Activated naive CD8-positive, alpha-beta T cell treated with anti-CD3 and anti-CD28 coated beads, Interleukin-2, amount 10 ng/mL, durations not matched to agents 7 days and 5 days (primary cell): ENCODE data around the gene RRP7A. TPM values are rescaled to one million over a fixed set of nuclear protein-coding genes. Genes with fewer than 3 reads are reported as not detected.
"Not testable (repeated sequence)": the region's sequence is repeated elsewhere in the genome, so short reads cannot be mapped to it uniquely, and the experiment has no call there.

ENCODE experiments used
- ATAC-seq: fragments of 150-1000 bp; cut with Tn5 transposase; one replicate; pipeline ENCODE4 v1.10.0; 2021; ENCODE audit warnings: low read depth, moderate library complexity
- POLR2A ChIA-PET: fragments of 350-600 bp; sonication (Branson Sonifier 250); formaldehyde crosslinking; loops from one replicate; lab custom pipeline; 2021; ENCODE audit warnings: antibody characterized with exemption; lab: Charles Lee
- DNase-seq: peaks from one replicate; pipeline ENCODE4 v3.0.0; 2021
- H3K27ac Mint-ChIP-seq: one replicate; pipeline ENCODE4 v1.8.0; 2022; ENCODE audit warnings: mild to moderate bottlenecking, mixed read lengths
- H3K27me3 Mint-ChIP-seq: one replicate; pipeline ENCODE4 v1.8.0; 2022; ENCODE audit warnings: mild to moderate bottlenecking, moderate library complexity, mixed read lengths
- H3K36me3 Mint-ChIP-seq: one replicate; pipeline ENCODE4 v1.8.0; 2021; ENCODE audit warnings: mild to moderate bottlenecking, mixed read lengths
- H3K4me1 Mint-ChIP-seq: one replicate; pipeline ENCODE4 v1.8.0; 2021; ENCODE audit warnings: mixed read lengths
- H3K4me3 Mint-ChIP-seq: one replicate; pipeline ENCODE4 v1.8.0; 2022; ENCODE audit warnings: mild to moderate bottlenecking, moderate library complexity, mixed read lengths
- H3K9me3 Mint-ChIP-seq: one replicate; pipeline ENCODE4 v1.8.0; 2021; ENCODE audit warnings: mixed read lengths
- total RNA-seq, 2 experiments: library from RNA; stranded (reverse); gene quantifications; one replicate each; pipeline ENCODE4 v1.2.3, GENCODE V29; 2021

RRP7A gene
- total RNA-seq, 2 experiments from 2014 or later = 69.9 to 72.1 TPM

DNA sequence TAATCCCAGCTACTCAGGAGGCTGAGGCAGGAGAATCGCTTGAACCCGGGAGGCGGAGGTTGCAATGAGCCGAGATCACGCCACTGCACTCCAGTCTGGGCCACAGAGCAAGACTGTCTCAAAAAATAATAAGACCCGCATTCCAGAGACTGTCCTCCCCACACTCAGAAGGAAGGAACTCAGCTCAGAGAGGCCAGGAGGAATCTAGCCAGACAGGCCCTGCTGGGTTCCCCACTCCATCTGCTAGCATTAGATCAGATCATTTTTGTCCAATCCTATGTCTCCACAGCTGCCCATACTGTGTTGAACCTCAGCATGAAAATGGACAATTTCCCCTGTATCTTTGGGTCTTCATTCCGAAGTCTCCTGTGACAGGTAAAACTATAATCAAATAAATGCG is 9.8 kb upstream of the RRP7A start:
- H3K27ac Mint-ChIP-seq, H3K9me3 Mint-ChIP-seq, DNase-seq, H3K4me3 Mint-ChIP-seq, ATAC-seq, POLR2A ChIA-PET, H3K27me3 Mint-ChIP-seq, H3K36me3 Mint-ChIP-seq: not testable (repeated sequence)
- H3K4me1 Mint-ChIP-seq = peaks cover 13% of the 10 kb centered on the region

GRCh38 chr22:42528591-42529307 is 9.2 kb upstream of the RRP7A start:
- peaks cover 9% of the 10 kb centered on the region for H3K4me1 Mint-ChIP-seq
- no peak for ATAC-seq
- no peaks in the 10 kb centered on the region for H3K36me3 Mint-ChIP-seq
- DNase-seq = no peak
- peaks cover 2% of the 10 kb centered on the region for H3K27me3 Mint-ChIP-seq
- POLR2A ChIA-PET = no interaction called here
- H3K9me3 Mint-ChIP-seq = no peaks in the 10 kb centered on the region
- no peak overlapping the region for H3K4me3 Mint-ChIP-seq
- H3K27ac Mint-ChIP-seq = no peak overlapping the region

- Mint-ChIP-seq H3K4me3 (no peak overlapping the region), H3K4me1 (peaks cover 9% of the 10 kb centered on the region), H3K36me3 (no peaks in the 10 kb centered on the region), H3K27me3 (no peaks in the 10 kb centered on the region), H3K27ac (no peak overlapping the region), H3K9me3 (no peaks in the 10 kb centered on the region)
- ATAC-seq (no peak), DNase-seq (no peak)
- POLR2A ChIA-PET = no interaction called here
Observed at GRCh38 chr22:42522546-42522945, 3.0 kb upstream of the RRP7A start.

- Mint-ChIP-seq H3K9me3 (no peaks in the 10 kb centered on the region), H3K27ac (no peak overlapping the region), H3K36me3 (peaks cover 3% of the 10 kb centered on the region), H3K4me1 (peaks cover 9% of the 10 kb centered on the region), H3K27me3 (no peaks in the 10 kb centered on the region), H3K4me3 (no peak overlapping the region)
- DNase-seq (no peak), ATAC-seq (no peak)
- POLR2A ChIA-PET = no interaction called here
Observed at GRCh38 chr22:42521228-42521546, 1.6 kb upstream of the RRP7A start.

DNA sequence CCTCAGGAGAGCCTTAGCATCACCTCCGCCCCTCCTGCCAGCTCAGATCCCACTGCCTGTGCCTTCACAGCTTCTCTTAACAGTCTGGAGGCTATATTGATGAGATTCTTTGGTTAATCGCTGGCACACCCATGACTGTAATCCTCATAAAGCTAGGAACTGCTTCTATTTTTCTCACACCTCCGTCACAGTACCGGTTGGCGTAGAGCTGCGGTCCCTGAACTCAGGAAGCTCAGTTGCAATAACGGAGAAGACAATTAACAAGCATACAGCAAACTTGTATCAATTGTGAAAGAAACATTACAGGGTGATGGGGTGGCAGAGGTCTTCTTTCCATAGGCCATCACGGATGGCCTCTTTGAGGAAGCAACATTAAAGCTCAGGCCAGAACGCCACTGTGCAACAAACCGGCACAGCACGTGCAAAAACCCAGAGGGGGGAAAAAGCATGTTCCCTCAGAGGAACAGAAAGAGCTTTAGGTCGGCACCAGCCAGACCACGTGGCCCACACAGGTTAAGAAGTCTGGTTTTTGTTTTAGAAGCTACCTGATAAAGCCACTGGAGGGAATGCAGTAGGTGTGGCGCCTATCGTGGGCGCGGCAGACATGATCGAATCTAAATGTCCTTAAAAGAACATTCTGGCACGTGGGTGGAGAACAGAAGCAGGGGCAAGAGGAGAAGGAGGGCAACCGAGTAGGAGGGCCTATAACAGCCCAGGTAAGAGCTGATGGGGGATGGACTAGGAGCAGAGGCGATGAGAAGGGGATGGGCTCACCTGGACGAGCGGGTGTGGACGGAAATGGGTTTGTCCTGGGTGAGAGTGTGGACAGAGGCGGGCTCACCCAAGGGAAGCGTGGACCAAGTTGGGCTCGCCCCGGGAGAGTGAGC is 715 bp downstream of the RRP7A start:
- POLR2A ChIA-PET, H3K9me3 Mint-ChIP-seq, H3K36me3 Mint-ChIP-seq, H3K4me1 Mint-ChIP-seq, H3K27me3 Mint-ChIP-seq, DNase-seq: not testable (repeated sequence)
- peak; percentile 13 for ATAC-seq
- H3K4me3 Mint-ChIP-seq = peak overlapping the region; percentile 98
- H3K27ac Mint-ChIP-seq = peak overlapping the region; percentile 97

DNA sequence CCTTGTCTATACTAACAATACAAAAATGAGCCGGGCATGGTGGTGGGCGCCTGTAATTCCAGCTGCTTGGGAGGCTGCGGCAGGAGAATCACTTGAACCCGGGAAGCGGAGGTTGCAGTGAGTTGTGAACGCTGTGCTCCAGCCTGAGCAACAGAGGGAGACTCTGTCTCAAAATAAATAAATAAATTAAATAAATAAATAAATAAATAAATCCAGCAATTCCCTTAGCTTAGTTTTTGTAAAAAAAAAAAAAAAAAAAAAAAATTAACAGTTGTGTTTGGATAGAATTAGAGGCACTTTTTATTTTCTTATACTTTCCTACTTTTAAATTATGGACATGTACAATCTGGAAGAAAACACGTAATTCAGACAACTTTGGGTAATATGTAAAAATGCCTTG is 2.5 kb downstream of the RRP7A start:
- POLR2A ChIA-PET = interaction anchor here (0.9 kb wide), 1 partner anchor 97 kb away, joined by 4 read pairs; no protein-coding TSS in a partner anchor

DNA sequence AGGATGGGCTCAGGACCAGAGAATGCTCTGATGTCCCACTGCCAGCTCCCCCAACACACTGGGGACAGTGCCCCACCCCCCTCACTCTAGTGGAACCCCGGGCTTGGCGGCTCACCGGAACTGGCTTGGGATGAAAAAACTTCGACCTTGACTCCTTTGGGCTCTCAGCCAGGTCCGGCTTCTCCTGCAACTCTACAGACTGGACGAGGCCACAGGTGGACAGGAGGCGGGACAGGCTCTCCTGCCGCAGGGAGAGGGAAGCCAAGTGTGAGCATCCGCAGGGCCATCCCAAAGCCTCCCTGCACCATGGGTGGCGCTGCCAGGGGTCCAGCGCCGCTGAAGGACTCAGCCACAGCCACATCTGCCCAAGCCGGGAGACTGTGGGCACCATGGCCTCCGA is 3.7 kb downstream of the RRP7A start:
- no peak overlapping the region for H3K4me3 Mint-ChIP-seq
- no peaks in the 10 kb centered on the region for H3K27me3 Mint-ChIP-seq
- H3K36me3 Mint-ChIP-seq = peaks cover 6% of the 10 kb centered on the region
- DNase-seq (no peak), ATAC-seq (no peak)
- H3K9me3 Mint-ChIP-seq = no peaks in the 10 kb centered on the region
- POLR2A ChIA-PET = no interaction called here
- peaks cover 9% of the 10 kb centered on the region for H3K4me1 Mint-ChIP-seq
- no peak overlapping the region for H3K27ac Mint-ChIP-seq

More for the DNA sequence above, 2.5 kb downstream of the RRP7A start:
- H3K9me3 Mint-ChIP-seq, H3K36me3 Mint-ChIP-seq, DNase-seq, H3K27me3 Mint-ChIP-seq, H3K4me3 Mint-ChIP-seq, H3K27ac Mint-ChIP-seq, ATAC-seq, H3K4me1 Mint-ChIP-seq: not testable (repeated sequence)

DNA sequence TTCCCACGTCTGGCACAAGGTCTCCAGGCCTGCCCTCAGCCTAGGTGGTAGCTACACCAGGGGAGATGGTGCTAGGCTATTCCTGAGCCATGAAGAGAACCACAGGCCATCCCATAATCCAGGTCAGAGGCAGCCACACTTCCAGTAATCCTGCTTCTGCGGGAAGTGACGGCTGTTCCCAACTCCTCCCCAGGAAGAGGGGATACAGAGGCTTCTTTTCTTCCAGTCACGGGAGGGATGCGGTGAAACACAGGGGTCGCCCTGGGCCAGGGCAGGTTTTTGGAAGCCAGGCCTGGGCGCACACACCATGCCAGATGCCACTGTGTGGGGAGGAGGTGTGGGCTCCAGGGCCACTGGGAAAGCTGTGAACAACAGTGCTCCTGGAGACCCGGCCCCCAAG is 4.3 kb downstream of the RRP7A start:
- H3K27ac Mint-ChIP-seq, H3K36me3 Mint-ChIP-seq, ATAC-seq, H3K27me3 Mint-ChIP-seq, H3K4me3 Mint-ChIP-seq, H3K9me3 Mint-ChIP-seq, POLR2A ChIA-PET, H3K4me1 Mint-ChIP-seq, DNase-seq: not testable (repeated sequence)

DNA sequence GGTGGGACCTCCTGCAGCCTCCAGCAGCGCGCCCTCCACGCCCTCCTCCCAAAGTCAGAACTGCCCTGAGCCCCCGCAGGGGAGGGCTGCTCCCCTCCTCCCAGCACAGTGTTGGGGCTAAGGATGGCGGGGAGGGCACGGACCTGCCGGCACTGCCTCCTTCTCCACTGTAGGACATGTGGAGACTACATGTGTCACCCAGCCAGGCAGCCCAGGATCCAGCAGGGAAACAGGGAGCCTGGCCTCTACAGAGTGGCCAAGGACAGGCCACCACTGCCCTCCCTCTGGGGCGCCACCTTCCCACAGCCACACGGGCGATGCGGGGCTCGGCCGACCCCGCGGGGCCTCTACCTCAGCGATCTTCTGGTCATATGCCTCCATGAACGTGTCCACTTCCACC is 5.3 kb downstream of the RRP7A start:
- DNase-seq, H3K36me3 Mint-ChIP-seq, H3K4me1 Mint-ChIP-seq, H3K27me3 Mint-ChIP-seq, H3K27ac Mint-ChIP-seq, ATAC-seq, H3K9me3 Mint-ChIP-seq, H3K4me3 Mint-ChIP-seq, POLR2A ChIA-PET: not testable (repeated sequence)

GRCh38 chr22:42512273-42512990 is 7.2 kb downstream of the RRP7A start:
- POLR2A ChIA-PET, DNase-seq, H3K9me3 Mint-ChIP-seq, H3K27ac Mint-ChIP-seq, ATAC-seq, H3K4me3 Mint-ChIP-seq, H3K36me3 Mint-ChIP-seq, H3K4me1 Mint-ChIP-seq, H3K27me3 Mint-ChIP-seq: not testable (repeated sequence)

DNA sequence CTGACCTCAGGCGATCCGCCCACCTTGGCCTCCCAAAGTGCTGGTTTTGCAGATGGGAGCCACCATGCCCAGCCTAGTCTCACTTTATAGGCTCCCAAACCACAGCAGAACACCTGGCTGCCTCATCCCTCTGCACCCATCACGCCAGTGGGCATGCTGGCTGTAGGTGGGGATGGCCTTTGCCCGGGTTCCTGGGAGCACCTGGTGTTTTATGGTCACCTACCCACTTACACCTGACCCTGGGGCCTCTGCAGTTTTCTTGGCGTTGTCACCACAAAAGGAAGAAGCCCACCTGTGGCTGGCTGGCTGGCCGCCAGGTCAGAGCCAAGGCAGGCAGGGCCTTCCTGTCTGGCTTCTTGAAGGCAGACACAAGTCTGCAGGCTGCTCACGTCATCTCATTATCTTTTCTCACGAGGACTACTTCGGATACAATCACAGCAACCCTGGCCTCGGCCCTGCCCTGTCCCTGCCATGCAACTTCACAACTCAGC is 8.2 kb downstream of the RRP7A start:
- POLR2A ChIA-PET = no interaction called here
- H3K36me3 Mint-ChIP-seq = peaks cover 3% of the 10 kb centered on the region
- no peak for ATAC-seq
- H3K4me1 Mint-ChIP-seq = no peaks in the 10 kb centered on the region
- H3K9me3 Mint-ChIP-seq = no peaks in the 10 kb centered on the region
- H3K27ac Mint-ChIP-seq = no peak overlapping the region
- no peaks in the 10 kb centered on the region for H3K27me3 Mint-ChIP-seq
- no peak overlapping the region for H3K4me3 Mint-ChIP-seq
- no peak for DNase-seq

GRCh38 chr22:42509548-42509947 is 10.0 kb downstream of the RRP7A start:
- Mint-ChIP-seq H3K27ac (no peak overlapping the region), H3K9me3 (no peaks in the 10 kb centered on the region), H3K4me3 (no peak overlapping the region), H3K27me3 (no peaks in the 10 kb centered on the region), H3K4me1 (no peaks in the 10 kb centered on the region), H3K36me3 (peaks cover 2% of the 10 kb centered on the region)
- DNase-seq = no peak
- POLR2A ChIA-PET = no interaction called here
- ATAC-seq = no peak

DNA sequence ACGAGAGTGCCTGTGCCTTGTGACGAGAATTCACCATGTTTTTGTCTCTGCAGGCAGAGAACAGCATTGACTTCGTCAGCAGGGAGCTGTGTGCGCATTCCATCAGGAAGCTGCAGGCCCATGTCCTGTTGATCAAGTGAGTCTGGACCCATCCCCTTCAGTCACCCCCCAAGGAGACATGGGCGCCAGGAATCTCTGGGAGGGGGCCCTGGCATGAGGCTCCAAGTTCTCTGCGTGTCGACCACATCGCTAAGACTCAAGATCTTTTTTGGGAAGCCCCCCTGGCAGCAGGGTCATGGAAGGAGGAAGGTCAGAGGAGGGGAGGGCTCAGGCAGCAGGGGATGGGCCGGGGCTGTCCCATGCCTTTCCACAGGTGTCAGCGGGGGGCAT is 10.6 kb downstream of the RRP7A start:
- H3K4me3 Mint-ChIP-seq, H3K36me3 Mint-ChIP-seq, H3K27me3 Mint-ChIP-seq, H3K9me3 Mint-ChIP-seq, POLR2A ChIA-PET, H3K4me1 Mint-ChIP-seq, ATAC-seq, DNase-seq, H3K27ac Mint-ChIP-seq: not testable (repeated sequence)
